CD14-positive monocyte (primary cell): ENCODE data around the gene PDLIM7. TPM values are rescaled to one million over a fixed set of nuclear protein-coding genes. Genes with fewer than 3 reads are reported as not detected.

Source experiments
- DNase-seq, 3 donors: peaks; one replicate each; pipeline ENCODE4 v3.0.0-alpha.2; 2011 to 2022
- H2AFZ ChIP-seq: 2 replicates; pipeline ENCODE4 v1.6.0; 2012; ENCODE audit warnings: mild to moderate bottlenecking, low read depth, low read length, inconsistent platforms; ENCODE audit not compliant: insufficient read depth, poor library complexity, severe bottlenecking
- H3K27ac ChIP-seq, 2 donors: 1 replicate in 1 of 2; 2 replicates in 1 of 2; pipeline ENCODE4 v1.5.1; 2012 to 2013; ENCODE audit warnings: low read length in 2 of 2, control low read depth in 1 of 2, inconsistent platforms in 1 of 2, low read depth in 1 of 2, mild to moderate bottlenecking in 1 of 2
- H3K27me3 ChIP-seq, 2 donors: one replicate each; pipeline versions ENCODE4 v1.6.0 to v1.6.1; 2011 to 2013; ENCODE audit warnings: low read length in 2 of 2; ENCODE audit not compliant: control insufficient read depth in 2 of 2, insufficient read depth in 2 of 2
- H3K36me3 ChIP-seq, 2 donors: replicated peaks in 1 of 2; 1 replicate in 1 of 2; 2 replicates in 1 of 2; pipeline versions ENCODE4 v1.5.1 to v1.6.1; 2012 to 2013; ENCODE audit warnings: low read length in 2 of 2, control low read depth in 1 of 2, inconsistent platforms in 1 of 2, mild to moderate bottlenecking in 1 of 2; ENCODE audit not compliant: insufficient read depth in 2 of 2, control insufficient read depth in 1 of 2
- H3K4me1 ChIP-seq, 2 donors: 1 replicate in 1 of 2; 2 replicates in 1 of 2; pipeline versions ENCODE4 v1.5.1 to v1.6.1; 2012 to 2013; ENCODE audit warnings: low read length in 2 of 2, control low read depth in 1 of 2, inconsistent platforms in 1 of 2, mild to moderate bottlenecking in 1 of 2, moderate library complexity in 1 of 2; ENCODE audit not compliant: insufficient read depth in 2 of 2, control insufficient read depth in 1 of 2
- H3K4me2 ChIP-seq: replicated peaks from 2 replicates; pipeline ENCODE3; 2012; ENCODE audit warnings: low read length, moderate library complexity, mild to moderate bottlenecking; ENCODE audit not compliant: poor library complexity, severe bottlenecking; ENCODE audit errors: extremely low read depth
- H3K4me3 ChIP-seq, 3 experiments: fragments of 200-600 bp in 1 of 3; sonication (generic) in 1 of 3; replicated peaks in 1 of 3; 1 replicate in 2 of 3; 2 replicates in 1 of 3; pipeline ENCODE4 v1.5.1; 2011 to 2013; ENCODE audit warnings: low read length in 3 of 3, mild to moderate bottlenecking in 3 of 3, control low read depth in 2 of 3, low read depth in 2 of 3, inconsistent platforms in 1 of 3, moderate library complexity in 1 of 3
- H3K79me2 ChIP-seq: 2 replicates; pipeline ENCODE4 v1.6.0; 2012; ENCODE audit warnings: mild to moderate bottlenecking, control low read depth, inconsistent platforms, low read length, moderate library complexity; ENCODE audit not compliant: insufficient read depth
- H3K9ac ChIP-seq: 2 replicates; pipeline ENCODE4 v1.6.0; 2017; ENCODE audit warnings: low read length, mild to moderate bottlenecking; ENCODE audit not compliant: insufficient read depth, poor library complexity, severe bottlenecking
- H3K9me3 ChIP-seq, 2 donors: replicated peaks in 1 of 2; 1 replicate in 1 of 2; 2 replicates in 1 of 2; pipeline versions ENCODE4 v1.5.1 to v1.6.1; 2012 to 2013; ENCODE audit warnings: low read length in 2 of 2, control low read depth in 1 of 2; ENCODE audit not compliant: control insufficient read depth in 1 of 2, insufficient read depth in 1 of 2
- H4K20me1 ChIP-seq: 2 replicates; pipeline ENCODE4 v1.6.0; 2012; ENCODE audit warnings: mild to moderate bottlenecking, low read length, control low read depth, moderate library complexity; ENCODE audit not compliant: insufficient read depth
- H3K27ac Mint-ChIP-seq, 7 donors: one replicate each; pipeline ENCODE4 v1.8.0; 2020; ENCODE audit warnings: mild to moderate bottlenecking in 7 of 7, mixed read lengths in 7 of 7, moderate library complexity in 6 of 7, inconsistent platforms in 2 of 7
- H3K27me3 Mint-ChIP-seq, 3 donors: one replicate each; pipeline ENCODE4 v1.8.0; 2021 to 2022; ENCODE audit warnings: low read depth in 3 of 3, mild to moderate bottlenecking in 3 of 3, mixed read lengths in 3 of 3, moderate library complexity in 3 of 3, inconsistent platforms in 1 of 3
- H3K36me3 Mint-ChIP-seq, 2 donors: one replicate each; pipeline ENCODE4 v1.8.0; 2020; ENCODE audit warnings: mixed read lengths in 2 of 2, inconsistent platforms in 1 of 2, mild to moderate bottlenecking in 1 of 2
- H3K4me1 Mint-ChIP-seq: one replicate; pipeline ENCODE4 v1.8.0; 2020; ENCODE audit warnings: mild to moderate bottlenecking, mixed read lengths
- H3K4me3 Mint-ChIP-seq, 2 donors: one replicate each; pipeline ENCODE4 v1.8.0; 2020; ENCODE audit warnings: mild to moderate bottlenecking in 2 of 2, mixed read lengths in 2 of 2, moderate library complexity in 1 of 2
- H3K9me3 Mint-ChIP-seq, 7 donors: one replicate each; pipeline ENCODE4 v1.8.0; 2020 to 2022; ENCODE audit warnings: mixed read lengths in 7 of 7, mild to moderate bottlenecking in 6 of 7, moderate library complexity in 6 of 7, inconsistent platforms in 2 of 7
- CTCF ChIP-seq: fragments of 200-600 bp; IDR thresholded peaks from one replicate; pipeline ENCODE4 v1.8.0; 2022; ENCODE audit warnings: antibody characterized with exemption, mild to moderate bottlenecking
- WGBS: methylation state at CpG from one replicate; pipeline ENCODE4 v1.1.5; 2013; ENCODE audit warnings: missing lambda C conversion rate; ENCODE audit not compliant: insufficient coverage; 5-methylcytosine and 5-hydroxymethylcytosine counted together
- intact Hi-C, 2 donors: fragments of 100-400 bp; cut with micrococcal nuclease; formaldehyde crosslinking; loops; one replicate each; pipeline versions ENCODE4 v1.15.0 to v1.15.1; 2023
- polyA plus RNA-seq, 3 donors: library from polyadenylated mRNA; depleted of rRNA in 1 of 3; unstranded in 2 of 3; stranded (reverse) in 1 of 3; fragments of 300-500 nt in 2 of 3; fragments of >200 nt in 1 of 3; fragmentation: Illumina TruSeq in 2 of 3; gene quantifications; 1 replicate in 2 of 3; 2 replicates in 1 of 3; pipeline ENCODE4 v1.2.3, GENCODE V29; 2012 to 2021

The PDLIM7 gene
- polyA plus RNA-seq, 3 donors: 21.6 to 126 (median 27.2) TPM

DNA sequence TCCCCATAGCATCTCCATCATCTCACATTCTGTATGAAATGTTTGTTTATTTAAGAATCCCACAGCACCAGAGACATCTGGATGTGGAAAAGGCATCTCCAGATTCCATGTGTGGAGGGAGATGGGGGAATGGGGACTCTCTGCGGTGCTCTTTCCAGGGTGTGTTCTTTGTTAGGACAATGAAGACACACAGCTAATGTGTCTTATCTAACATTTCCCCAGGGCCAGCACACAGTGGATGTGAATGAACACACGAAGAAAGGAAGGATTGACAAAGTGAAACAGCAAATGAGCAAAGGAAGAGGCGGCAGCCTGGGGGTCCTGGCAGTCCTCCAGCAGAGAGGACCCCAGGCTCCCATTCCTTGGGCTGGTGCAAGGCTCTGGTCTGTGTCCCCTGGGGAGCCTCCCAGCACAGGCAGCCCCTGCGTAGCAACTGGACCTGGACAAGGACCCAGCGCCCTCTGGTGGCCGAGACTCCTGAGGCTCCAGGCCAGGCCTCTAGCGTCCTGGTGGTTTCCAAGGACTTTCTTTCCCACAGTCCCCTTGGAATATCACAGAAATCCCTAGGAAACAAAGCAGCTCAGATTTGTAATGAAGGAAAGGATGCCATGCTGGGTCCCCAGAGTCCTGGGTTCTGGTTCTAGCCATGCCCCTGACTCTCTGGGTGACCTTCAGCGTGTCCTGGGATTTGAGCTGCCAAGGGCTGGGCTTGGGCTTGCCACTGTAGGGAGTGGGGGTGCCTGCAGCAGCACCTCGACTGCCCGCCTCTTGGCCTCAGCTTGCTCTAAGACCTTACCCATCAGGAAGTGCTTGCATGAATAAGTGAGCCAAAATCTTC is 3.5 kb upstream of the PDLIM7 start:
- peak overlapping the region in 1 of 2 donors; percentile 63 for H3K4me3 Mint-ChIP-seq
- H3K27ac Mint-ChIP-seq: peak overlapping the region in 6 of 7 donors; percentile 7 to 71 (median 46)
- H3K27me3 Mint-ChIP-seq: peaks cover 19 to 30% (median 21%) of the 10 kb centered on the region in 3 donors
- H3K4me3 ChIP-seq: no peak overlapping the region
- H3K4me2 ChIP-seq: no peak overlapping the region
- WGBS: 17% methylated on average over 7 of the region's 10 CpGs
- peaks cover 0 to 3% (median 0%) of the 10 kb centered on the region in 7 donors for H3K9me3 Mint-ChIP-seq
- no peaks in the 10 kb centered on the region for H3K9me3 ChIP-seq
- peaks cover 32% of the 10 kb centered on the region in 2 donors for H3K36me3 ChIP-seq
- no peak overlapping the region for H3K27ac ChIP-seq
- peaks cover 31 to 41% of the 10 kb centered on the region in 2 donors for H3K36me3 Mint-ChIP-seq
- peaks cover 0 to 17% of the 10 kb centered on the region in 2 donors for H3K27me3 ChIP-seq
- H3K4me1 ChIP-seq: peaks cover 70 to 78% of the 10 kb centered on the region in 2 donors
- no peak overlapping the region for H3K9ac ChIP-seq
- peaks cover 27% of the 10 kb centered on the region for H3K79me2 ChIP-seq
- H3K4me1 Mint-ChIP-seq: peaks cover 67% of the 10 kb centered on the region
- peak; percentile 77 to 89 (median 84) for DNase-seq
- no peak overlapping the region for H2AFZ ChIP-seq
- peaks cover 62% of the 10 kb centered on the region for H4K20me1 ChIP-seq
- intact Hi-C loops: loop anchor here (5.0 to 10.0 kb wide), 2 partner anchors 109 to 186 kb away; partner anchors contain the start of gene MXD3 (in 1 of the 2)
- peak; percentile 97 for TF ChIP-seq CTCF

GRCh38 chr5:177499842-177500241 is 2.4 kb upstream of the PDLIM7 start:
- Mint-ChIP-seq H3K36me3 (peaks cover 22 to 33% of the 10 kb centered on the region in 2 donors), H3K4me3 (peak overlapping the region in 1 of 2 donors; percentile 63), H3K27ac (peak overlapping the region in 2 of 7 donors; percentile 55 to 58), H3K9me3 (peaks cover 0 to 3% (median 0%) of the 10 kb centered on the region in 7 donors), H3K4me1 (peaks cover 70% of the 10 kb centered on the region), H3K27me3 (peaks cover 19 to 30% (median 21%) of the 10 kb centered on the region in 3 donors)
- no peak for DNase-seq
- Histone ChIP-seq H3K4me2 (no peak overlapping the region), H3K27ac (no peak overlapping the region), H3K9me3 (no peaks in the 10 kb centered on the region), H3K9ac (no peak overlapping the region), H4K20me1 (peaks cover 57% of the 10 kb centered on the region), H3K4me3 (no peak overlapping the region), H3K27me3 (peaks cover 0 to 17% of the 10 kb centered on the region in 2 donors), H3K79me2 (peaks cover 27% of the 10 kb centered on the region), H3K36me3 (peaks cover 24 to 25% of the 10 kb centered on the region in 2 donors), H3K4me1 (peaks cover 75 to 78% of the 10 kb centered on the region in 2 donors), H2AFZ (no peak overlapping the region)
- intact Hi-C loops: loop anchor here (5.0 to 10.0 kb wide), 6 partner anchors 43 to 188 kb away; partner anchors contain the start of genes MXD3 (in 2 of the 2) and PFN3 (in 1 of the 2)
- TF ChIP-seq CTCF: no peak
- WGBS: 86% methylated on average over 6 of the region's 6 CpGs
